Measurements from ENCODE around the gene HECW1. TPM values are rescaled to one million over a fixed set of nuclear protein-coding genes. Genes with fewer than 3 reads are reported as not detected.

The HECW1 gene
- total RNA-seq, 1 experiment from 2014 or later, result 2.7 TPM

DNA sequence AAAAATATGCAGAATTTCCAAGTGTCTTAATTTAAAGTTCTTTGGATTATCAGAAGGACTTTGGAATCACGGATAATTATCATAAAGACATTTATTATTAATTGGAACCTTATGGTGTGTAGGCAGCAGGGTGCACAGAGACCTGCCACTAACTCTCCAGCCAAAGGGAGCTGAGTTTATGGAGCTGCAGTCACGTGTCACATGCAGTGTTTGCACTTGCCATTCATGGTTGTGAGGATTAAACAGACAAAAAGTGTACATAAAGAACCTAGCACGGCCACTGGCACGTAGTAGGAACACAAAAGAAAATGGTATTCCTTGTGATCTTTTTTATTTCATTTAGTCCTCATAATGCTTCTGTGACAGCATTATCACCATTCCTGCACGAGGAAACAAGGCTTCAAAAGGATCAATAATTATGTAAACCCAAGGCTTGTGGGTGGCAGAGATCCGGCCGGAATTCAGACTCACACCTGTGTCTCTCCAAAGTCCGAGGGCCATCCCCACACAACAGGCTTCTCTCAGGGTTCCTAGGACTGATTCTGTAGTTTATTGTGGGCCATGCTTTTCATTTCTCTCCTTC lies 326.5 kb downstream of the HECW1 start:
- CTCF ChIA-PET, result interaction anchor here (0.7 kb wide), 1 partner anchor 117 kb away, joined by 3 read pairs; no protein-coding TSS in a partner anchor
- Histone ChIP-seq H2AFZ (no peak overlapping the region), H3K4me3 (no peak overlapping the region), H3K27ac (no peak overlapping the region), H3F3A (ENCODE audit: insufficient read depth, low read depth) (no peaks in the 10 kb centered on the region), H4K20me1 (ENCODE audit: insufficient read depth) (no peaks in the 10 kb centered on the region), H3K9me3 (ENCODE audit: insufficient read depth, low read depth) (no peaks in the 10 kb centered on the region), H3K79me2 (ENCODE audit: low read depth) (no peaks in the 10 kb centered on the region), H3K4me1 (replicated peaks; ENCODE audit: insufficient read depth) (no peaks in the 10 kb centered on the region), H3K4me2 (no peak overlapping the region), H3K27me3 (ENCODE audit: insufficient read depth, low read depth) (peaks cover 23% of the 10 kb centered on the region), H3K36me3 (ENCODE audit: low read depth) (no peaks in the 10 kb centered on the region), H3K9me2 (ENCODE audit: insufficient read depth) (no peaks in the 10 kb centered on the region)
- no peak for TF ChIP-seq EZH2 (IDR thresholded peaks at IDR 0.05; ENCODE audit: low read depth)
- TF ChIP-seq CTCF (conservative IDR thresholded peaks at IDR 0.05), result no peak
- intact Hi-C loops (cut with micrococcal nuclease; ENCODE audit: unreplicated experiment), result no loop called here
- no peak for DNase-seq
- POLR2A ChIA-PET (ENCODE audit: unreplicated experiment), result no interaction called here
- BruUV-seq (replicated peaks), result no TSS peak

DNA sequence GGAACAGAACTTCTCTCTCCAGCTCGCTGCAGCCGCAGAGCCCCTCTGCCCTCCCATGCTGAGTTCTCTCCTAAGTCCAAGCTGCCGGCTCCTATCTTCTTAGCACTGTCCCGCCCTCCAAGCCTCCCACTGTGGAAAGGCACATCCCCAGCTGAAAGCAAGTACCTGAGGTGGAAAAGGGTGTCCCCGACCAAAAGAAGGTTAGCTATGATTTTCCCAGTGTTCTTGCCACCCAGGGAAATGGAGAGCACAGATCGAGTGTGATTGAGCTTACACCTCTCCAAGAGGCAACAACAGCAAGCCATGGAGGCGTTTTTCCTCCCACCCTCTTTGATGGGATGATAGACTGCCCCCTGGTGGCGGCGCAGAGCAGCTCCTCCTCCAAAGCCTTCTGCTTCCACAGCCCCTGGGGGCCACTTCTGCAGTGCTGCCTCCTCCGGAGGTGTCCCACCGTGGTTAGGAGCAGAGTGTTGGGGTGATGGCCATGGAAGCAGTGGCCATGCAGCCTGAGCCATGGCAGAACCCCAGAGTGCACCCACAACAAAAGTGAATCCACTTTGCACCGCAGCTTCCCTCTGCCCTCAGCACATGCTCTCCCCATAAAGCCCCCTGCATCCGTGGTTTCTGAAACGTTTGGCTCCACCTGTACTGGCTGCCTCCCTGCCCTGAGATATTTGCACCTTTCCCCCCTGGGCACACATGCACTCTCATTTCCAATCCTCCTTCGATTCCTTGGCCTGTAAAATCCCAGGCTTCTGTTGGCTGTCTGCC lies 327.4 kb downstream of the HECW1 start:
- POLR2A ChIA-PET (ENCODE audit: unreplicated experiment), result no interaction called here
- no peak overlapping the region for H2AFZ ChIP-seq
- DNase-seq, result peak; percentile 28 to 49
- no peaks in the 10 kb centered on the region for H3K79me2 ChIP-seq (ENCODE audit: low read depth)
- no peaks in the 10 kb centered on the region for H4K20me1 ChIP-seq (ENCODE audit: insufficient read depth)
- no peaks in the 10 kb centered on the region for H3F3A ChIP-seq (ENCODE audit: insufficient read depth, low read depth)
- H3K4me1 ChIP-seq (replicated peaks; ENCODE audit: insufficient read depth), result no peaks in the 10 kb centered on the region
- H3K27ac ChIP-seq, result no peak overlapping the region
- no peaks in the 10 kb centered on the region for H3K36me3 ChIP-seq (ENCODE audit: low read depth)
- intact Hi-C loops (cut with micrococcal nuclease; ENCODE audit: unreplicated experiment), result loop anchor here (5.0 kb wide), 1 partner anchor 1498 kb away; no protein-coding TSS in a partner anchor
- no TSS peak for BruUV-seq (replicated peaks)
- TF ChIP-seq EZH2 (IDR thresholded peaks at IDR 0.05; ENCODE audit: low read depth) (no peak), CTCF (conservative IDR thresholded peaks at IDR 0.05) (peak; percentile 95)
- H3K9me3 ChIP-seq (ENCODE audit: insufficient read depth, low read depth), result no peaks in the 10 kb centered on the region
- no peak overlapping the region for H3K4me3 ChIP-seq
- H3K4me2 ChIP-seq, result no peak overlapping the region
- no peaks in the 10 kb centered on the region for H3K9me2 ChIP-seq (ENCODE audit: insufficient read depth)
- peaks cover 32% of the 10 kb centered on the region for H3K27me3 ChIP-seq (ENCODE audit: insufficient read depth, low read depth)
- CTCF ChIA-PET, result interaction anchor here (0.5 to 0.8 kb wide), 3 partner anchors 21 to 223 kb away, joined by 3 to 9 read pairs (median 9); no protein-coding TSS in a partner anchor

- no peak for DNase-seq
- Histone ChIP-seq H3K9me3 (ENCODE audit: insufficient read depth, low read depth) (no peaks in the 10 kb centered on the region), H3K27me3 (ENCODE audit: insufficient read depth, low read depth) (peaks cover 47% of the 10 kb centered on the region), H3K79me2 (ENCODE audit: low read depth) (no peaks in the 10 kb centered on the region), H3K4me3 (no peak overlapping the region), H2AFZ (no peak overlapping the region), H3K9me2 (ENCODE audit: insufficient read depth) (no peaks in the 10 kb centered on the region), H3K4me1 (replicated peaks; ENCODE audit: insufficient read depth) (no peaks in the 10 kb centered on the region), H3F3A (ENCODE audit: insufficient read depth, low read depth) (no peaks in the 10 kb centered on the region), H3K4me2 (no peak overlapping the region), H3K27ac (no peak overlapping the region), H4K20me1 (ENCODE audit: insufficient read depth) (no peaks in the 10 kb centered on the region), H3K36me3 (ENCODE audit: low read depth) (no peaks in the 10 kb centered on the region)
- intact Hi-C loops (cut with micrococcal nuclease; ENCODE audit: unreplicated experiment), result loop anchor here (5.0 kb wide), 1 partner anchor 1499 kb away; no protein-coding TSS in a partner anchor
- CTCF ChIA-PET, result no interaction called here
- BruUV-seq (replicated peaks), result no TSS peak
- POLR2A ChIA-PET (ENCODE audit: unreplicated experiment), result no interaction called here
- TF ChIP-seq CTCF (conservative IDR thresholded peaks at IDR 0.05) (no peak), EZH2 (IDR thresholded peaks at IDR 0.05; ENCODE audit: low read depth) (no peak)
Observed at GRCh38 chr7:43441231-43442130, 329.0 kb downstream of the HECW1 start.

Data from PC-9 (cell line).